ENCODE data around the gene VANGL1.
"Not testable (repeated sequence)": the region's sequence is repeated elsewhere in the genome, so short reads cannot be mapped to it uniquely, and the experiment has no call there.

The VANGL1 gene

DNA sequence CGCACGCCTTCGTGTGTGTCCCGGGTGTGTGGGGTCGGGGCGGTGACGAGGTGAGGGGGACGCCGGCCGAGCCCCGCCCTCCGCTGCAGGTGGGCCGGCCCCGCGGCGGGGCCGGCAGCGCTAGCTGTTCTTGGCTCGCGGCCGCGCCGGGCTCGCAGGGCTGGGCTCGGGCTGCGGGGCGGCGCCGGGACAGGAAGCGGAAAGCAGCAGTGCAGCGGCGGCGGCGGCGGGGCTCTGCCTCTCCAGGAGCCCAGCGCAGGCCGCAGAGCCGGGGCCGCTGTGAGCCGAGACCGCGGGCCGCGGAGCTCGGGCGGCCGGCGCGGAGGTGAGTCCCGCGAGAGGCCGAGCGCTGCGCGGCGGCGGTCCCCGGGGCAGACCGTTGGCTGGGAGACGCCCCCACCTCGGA, at the start of gene VANGL1:
Gene VANGL1, plus strand, starts transcription at position 209 of the 406 bp plus-strand sequence. CDS start 9,444 bp downstream, outside the sequence.
- DNase-seq (ENCODE audit: low read depth): no peak

DNA sequence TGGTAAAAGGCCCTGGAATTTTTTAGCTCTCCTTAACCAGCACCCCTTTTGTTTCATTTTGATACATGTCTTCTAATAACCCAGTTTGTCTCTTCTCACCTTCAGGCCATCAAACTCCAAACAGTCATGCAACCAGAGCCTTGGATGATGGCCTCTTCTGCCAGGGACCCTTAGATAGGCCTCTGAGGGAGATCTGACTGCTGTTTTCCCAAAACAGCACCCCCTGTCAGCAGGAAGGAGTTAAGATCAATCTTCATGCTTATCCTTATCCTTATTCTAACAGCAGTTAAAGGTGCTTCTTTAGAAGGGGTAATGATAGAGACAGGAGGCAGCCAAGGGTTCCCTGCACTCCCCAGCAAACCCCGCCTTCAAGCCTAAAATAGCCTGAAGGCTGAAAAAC, 49.5 kb upstream of the VANGL1 start:
- no peak for DNase-seq (ENCODE audit: low read depth)

DNA sequence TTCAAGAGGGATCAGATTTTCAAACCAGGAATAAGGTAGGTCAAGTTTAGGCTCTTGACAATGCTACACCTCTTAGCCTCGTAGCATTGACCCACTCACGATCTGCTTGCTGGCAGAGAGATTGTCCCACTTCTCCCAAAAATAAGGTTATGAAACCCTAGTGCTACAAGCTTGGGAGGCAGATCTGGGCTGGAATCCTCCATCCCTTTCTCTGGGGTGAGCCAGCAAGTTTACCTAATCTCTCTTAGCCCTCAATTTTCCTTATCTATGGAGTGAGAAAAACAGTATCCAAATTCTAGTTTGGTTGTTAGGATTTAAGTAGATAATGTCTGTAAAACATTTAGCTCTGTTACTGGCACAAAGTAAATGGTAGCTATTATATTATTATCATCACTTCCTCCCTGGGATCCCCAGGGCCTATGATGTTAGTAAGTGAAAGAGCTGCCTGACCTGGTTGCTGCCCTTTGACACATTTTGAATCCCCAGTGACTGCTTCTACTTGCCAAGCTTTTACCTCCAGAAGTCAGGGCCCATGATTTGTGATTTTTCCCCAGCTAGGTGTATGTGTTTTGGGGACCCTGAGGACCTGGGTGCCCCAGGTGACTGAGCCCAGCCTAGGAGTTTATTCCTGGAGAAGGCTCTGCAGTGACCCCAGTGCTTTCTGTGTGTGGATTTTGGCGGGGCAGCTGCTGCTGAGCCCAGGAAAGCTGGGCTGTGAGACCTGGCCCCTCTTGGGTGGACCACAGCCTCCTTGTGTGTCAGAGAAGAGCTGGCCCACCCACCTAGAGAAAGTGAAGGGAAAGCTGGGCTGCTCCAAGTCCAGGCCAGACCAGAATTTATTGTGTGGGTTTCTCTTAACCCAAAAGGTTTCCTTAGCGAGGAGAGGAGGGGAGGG, 48.2 kb upstream of the VANGL1 start:
- DNase-seq (ENCODE audit: low read depth): no peak

DNA sequence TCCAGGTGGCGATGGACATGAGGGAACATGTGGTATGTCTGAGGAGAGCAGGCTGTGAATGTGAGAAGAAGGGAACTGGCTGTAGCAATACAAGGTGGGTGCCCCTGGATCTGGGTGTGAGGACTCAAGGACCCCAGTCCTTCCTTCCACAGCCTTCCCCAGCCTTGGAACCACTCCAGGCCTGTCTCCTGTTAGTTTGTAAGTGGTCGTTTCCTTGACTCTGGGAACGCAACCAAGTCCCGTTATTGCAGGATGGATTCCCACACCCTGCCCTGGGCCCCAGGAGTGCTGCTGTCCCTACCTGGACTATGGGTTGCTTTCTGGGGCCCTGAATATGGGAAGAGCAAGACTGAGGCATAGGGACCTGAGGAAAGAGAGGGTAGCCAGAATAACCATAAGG, 47.2 kb upstream of the VANGL1 start:
- DNase-seq (ENCODE audit: low read depth): no peak

DNA sequence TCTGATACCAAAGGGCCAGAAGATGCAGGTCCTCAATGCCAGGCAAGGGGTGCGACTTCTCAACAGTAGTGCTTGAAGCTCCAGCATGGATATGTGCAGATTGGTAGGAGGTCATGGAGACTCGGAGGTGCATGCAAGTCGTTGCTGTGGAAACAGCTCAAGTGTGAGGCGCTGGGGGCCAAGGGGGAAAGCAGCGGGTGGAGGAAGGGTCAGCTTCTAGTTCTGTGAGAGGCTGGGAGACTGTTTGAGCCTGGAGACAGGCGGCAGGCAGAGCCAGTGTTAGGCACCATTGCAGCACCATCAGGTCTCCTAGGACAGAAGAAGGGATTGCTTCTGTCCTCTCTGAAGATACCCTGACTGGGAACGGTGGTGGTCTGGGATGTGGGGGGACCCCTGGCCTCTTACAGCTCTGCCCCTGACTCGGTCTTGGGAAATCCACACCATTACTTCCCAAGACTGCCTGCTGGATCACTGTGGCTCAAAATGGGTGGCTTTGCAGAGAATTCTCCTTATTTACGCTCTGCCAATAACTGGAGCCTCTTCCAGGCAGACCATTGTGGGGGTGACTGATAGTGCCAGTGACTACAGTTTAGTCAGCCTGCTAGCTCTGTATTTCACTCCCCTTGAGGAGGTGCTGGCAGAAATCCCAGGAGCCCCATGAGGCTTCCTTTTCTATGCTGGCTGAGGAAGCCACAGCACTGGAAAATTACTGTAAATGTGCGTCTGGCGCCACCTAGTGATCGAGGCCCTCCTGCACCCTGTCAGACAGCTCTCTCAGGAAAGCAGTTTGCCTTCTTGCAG, 46.3 kb upstream of the VANGL1 start:
- peak; percentile 87 for DNase-seq (ENCODE audit: low read depth)

DNA sequence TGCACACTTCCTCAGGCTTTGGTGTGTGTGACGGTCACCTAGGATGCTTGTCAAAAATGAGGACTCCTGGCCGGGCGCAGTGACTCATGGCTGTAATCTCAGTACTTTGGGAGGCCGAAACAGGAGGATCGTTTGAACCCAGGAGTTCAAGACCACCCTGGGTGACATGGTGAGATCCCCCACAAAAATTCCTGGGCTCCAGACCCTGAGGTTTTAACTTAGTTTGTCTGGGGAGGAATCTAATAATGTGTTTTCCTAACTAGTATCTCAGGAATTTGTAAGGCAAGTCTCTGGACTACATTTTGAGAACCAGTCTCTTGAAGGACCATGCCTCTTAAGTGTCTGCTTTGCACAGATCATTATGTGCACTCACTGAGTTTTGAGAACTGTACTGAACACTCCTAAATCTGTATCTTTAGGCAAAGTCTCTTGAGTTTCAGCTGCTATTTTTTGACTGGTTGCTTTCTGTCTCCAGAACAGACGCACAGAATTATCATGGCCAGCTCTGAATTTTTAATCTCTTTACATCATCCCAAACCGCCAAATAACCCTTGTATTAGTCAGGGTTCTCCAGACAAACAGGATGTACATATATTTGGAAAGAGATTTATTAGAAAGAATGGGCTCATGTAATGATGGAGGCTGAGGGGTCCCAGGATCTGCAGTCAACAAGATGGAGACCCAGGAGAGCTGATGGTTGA, 45.5 kb upstream of the VANGL1 start:
- no peak for DNase-seq (ENCODE audit: low read depth)

DNA sequence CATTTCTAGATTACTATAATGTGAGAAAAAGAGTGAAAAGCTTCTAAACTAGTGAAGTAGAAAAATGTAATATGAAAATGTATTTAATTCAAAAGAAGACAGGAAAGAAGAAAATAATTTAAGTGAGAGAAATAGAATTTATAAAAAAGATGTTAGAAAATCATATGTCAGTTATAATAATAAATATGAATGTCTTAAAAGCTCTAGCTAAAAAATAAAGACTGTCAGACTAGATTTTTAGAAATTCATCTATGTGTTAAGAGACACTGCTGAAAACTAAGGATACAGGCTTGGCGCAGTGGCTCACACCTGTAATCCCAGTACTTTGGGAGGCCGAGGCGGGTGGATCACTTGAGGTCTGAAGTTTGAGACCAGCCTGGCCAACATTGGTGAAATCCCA, 37.3 kb upstream of the VANGL1 start:
- DNase-seq (ENCODE audit: low read depth): no peak

DNA sequence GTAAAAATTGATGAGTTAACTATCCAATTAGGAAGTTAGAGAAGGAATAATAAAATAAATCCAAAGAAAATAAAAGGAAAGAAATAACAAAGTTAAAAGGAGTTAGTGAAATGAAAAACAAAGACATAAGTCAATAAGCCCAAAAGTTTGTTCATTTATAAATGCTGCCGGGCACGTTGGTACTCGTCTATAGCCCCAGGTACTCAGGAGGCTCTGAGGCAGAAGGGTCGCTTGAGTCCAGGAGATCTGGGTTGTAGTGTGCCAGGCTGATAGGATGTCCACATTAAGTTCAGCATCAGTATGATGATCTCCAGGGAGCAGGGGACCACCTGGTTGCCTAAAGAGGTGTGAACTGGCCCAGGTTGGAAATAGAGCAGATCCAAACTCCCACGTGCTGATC, 35.5 kb upstream of the VANGL1 start:
- DNase-seq (ENCODE audit: low read depth): no peak

DNA sequence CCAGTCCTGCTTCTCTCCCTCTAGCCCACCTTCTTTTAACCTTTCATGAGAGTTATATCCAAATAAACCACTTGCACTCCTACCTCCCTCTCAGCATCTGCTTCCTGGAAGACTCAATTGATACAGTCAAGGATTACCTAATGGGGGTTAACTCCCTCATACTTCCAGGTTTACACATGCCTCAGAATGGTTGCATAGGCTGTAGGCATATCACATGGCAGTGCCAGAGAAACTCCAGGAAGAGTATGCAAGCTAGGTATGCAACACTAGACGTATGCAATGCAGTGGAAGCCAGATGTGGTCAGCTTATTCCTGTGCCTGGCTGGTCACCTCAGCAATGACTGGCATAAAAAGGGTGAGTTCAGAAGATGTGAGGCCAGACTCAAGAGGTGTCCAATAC, 32.7 kb upstream of the VANGL1 start:
- no peak for DNase-seq (ENCODE audit: low read depth)

DNA sequence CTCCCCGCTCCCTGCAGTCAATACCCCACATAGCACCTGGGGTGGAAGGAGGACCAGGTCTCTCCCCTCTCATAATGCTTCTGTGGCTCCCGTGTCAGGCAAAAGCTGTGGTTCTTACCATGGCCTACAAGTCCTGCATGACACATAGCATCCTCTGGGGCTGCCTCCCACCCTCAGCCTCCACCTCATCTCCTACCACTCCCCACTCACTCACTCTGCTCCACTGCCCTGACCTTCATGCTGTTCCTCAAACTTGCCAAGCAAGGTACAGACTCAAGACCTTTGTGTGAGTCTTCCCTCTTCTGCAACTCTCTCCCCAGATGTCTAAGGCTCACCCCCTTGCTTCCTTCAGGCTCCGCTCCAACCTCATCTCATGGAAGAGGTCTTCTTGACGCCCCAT, 28.0 kb upstream of the VANGL1 start:
- DNase-seq (ENCODE audit: low read depth): no peak

DNA sequence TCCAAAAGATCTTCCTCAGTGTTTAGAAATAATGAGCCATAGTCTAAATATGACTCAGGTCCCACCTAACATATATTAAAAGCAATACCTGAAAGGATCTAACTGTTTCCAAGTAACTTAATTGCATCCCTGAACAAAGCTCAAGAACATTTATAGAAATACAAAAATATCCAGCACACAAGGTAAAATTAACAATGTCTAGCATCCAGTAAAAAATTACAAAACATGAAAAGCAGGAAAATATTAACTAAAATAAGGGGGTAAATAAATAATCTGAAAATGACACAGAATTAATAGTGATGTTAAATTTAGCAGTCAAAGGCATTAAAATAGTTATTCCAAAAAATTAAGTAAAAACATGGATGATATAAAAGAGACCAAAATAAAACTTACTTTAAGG, 21.3 kb upstream of the VANGL1 start:
- DNase-seq (ENCODE audit: low read depth): no peak

DNA sequence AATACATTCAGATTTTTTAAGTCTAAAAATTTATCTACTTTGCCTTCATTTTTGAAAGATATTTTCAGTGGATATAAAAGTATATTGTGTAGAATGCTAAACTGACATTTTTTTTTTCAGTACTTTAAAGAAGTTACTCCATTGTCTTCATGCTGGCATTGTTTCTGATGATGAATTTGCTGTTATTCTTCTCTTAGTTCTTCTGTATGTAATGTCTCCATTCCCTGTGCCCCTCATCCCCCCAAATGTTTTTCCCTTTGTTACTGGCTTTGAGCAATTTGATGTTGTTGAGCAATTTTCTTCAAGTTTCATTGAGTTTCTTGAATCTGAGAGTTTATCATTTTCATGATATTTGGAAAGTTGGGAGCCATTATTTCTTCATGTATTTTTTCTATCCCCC, 20.8 kb upstream of the VANGL1 start:
- DNase-seq (ENCODE audit: low read depth): no peak

DNA sequence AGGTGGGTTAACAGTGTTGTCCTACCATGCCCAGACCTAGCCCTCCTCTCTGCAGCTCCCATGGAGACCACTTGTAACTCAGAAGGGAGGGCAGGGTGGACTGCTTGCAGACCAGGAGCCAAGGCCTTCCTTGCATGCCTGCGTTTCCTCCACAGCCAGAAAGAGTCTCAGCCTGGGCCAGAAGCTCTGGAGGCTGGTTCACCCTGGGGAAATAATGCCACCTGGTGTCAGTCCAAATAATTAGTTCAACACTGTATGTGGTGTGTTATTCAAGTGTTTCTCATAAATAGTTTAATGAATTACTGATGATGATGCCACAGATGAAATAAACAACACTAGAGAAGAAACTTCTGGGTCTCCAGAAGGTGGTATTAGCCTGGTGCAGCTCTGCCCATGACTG, 16.9 kb upstream of the VANGL1 start:
- DNase-seq (ENCODE audit: low read depth): no peak

DNA sequence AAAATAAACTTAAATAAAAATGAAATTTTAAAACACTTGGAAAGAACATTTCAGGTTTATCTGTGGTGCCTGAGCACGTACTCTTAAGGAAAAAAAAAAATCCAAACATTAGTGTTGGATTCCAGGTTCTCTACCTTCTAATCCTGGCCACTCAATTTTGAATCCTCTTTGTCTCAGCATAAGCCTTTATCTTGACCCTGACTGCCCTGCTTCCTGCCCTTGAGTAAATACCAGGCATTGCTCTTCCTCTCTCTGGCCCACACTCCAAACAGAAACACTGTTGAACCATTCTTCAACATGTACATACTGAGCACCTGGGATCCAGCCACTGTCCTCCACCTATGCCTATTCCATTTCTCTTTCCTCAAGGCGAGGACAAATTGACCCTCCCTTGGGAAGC, 11.4 kb upstream of the VANGL1 start:
- DNase-seq (ENCODE audit: low read depth): no peak

DNA sequence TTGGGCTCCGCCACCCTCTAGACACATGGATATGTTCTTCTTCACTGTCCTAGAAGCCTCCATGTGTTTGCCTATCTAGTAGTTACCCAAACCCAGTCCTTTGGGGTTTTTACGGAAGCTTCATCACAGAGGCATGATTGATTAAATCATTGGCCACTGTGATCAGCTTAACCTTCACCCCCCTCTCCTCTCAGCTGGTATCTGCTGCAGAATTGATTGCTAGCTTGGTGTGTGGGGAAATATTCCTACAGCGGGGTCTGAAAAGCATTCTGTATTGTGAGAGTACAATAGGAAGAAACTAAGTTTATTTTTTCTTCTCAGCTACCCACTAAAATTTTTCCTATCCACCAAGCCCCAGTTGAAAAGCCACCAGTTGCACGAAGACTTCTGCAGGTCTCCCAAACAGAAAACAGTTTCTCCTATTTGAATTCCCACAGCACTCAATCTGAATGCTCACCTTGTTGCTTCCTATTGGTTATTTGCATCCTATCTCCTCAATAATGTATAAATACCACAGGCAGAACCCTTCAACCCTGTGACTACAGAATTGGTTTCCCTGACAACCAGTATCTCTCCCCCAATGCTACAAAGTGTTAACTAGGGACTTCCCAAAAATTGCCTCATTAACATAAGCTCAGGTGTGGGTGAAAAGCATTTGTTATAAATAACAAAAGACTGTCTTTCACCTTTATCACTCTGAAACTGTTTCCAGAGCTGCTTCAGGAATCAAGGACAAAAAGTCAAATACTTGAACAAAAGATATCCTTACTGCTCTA, 9.3 kb upstream of the VANGL1 start:
- DNase-seq (ENCODE audit: low read depth): no peak

DNA sequence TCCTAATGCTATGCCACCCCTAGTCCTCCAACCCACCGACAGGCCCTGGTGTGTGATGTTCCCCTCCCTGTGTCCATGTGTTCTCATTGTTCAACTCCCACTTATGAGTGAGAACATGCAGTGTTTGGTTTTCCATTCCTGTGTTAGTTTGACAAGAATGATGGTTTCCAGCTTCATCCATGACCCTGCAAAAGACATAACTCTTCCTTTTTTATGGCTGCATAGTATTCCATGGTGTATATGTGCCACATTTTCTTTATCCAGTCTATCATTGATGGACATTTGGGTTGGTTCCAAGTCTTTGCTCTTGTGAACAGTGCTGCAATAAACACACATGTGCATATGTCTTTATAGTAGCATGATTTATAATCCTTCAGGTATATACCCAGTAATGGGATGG, 8.2 kb upstream of the VANGL1 start:
- not testable (repeated sequence) for DNase-seq (ENCODE audit: low read depth)

DNA sequence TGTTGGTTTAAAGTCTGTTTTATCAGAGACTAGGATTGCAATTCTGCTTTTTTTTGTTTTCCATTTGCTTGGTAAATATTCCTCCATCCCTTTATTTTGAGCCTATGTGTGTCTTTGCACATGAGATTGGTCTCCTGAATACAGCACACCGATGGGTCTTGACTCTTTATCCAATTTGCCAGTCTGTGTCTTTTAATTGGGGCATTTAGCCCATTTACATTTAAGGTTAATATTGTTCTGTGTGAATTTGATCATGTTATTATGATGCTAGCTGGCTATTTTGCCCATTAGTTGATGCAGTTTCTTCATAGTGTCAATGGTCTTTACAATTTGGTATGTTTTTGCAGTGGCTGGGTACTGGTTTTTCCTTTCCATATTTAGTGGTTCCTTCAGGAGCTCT, 4.5 kb upstream of the VANGL1 start:
- not testable (repeated sequence) for DNase-seq (ENCODE audit: low read depth)

DNA sequence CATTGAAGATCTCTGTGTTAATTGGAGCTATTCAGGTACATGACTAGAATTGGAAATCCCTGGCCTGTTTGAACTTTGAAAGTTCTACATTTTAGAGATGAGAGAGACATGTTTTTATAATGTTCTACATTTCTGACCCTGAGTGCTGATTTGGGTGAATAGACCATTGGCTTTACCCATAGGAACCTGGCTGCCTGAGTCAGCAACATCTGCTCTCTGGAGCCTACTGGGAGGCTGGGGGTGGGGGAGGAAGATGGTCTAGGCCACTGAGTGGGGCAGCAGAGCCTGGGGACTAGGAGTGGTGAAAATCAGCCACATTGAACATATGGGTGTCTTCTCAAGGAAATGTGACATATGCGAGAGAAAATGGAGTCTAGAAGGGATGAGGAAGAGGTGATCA, 1.4 kb upstream of the VANGL1 start:
- DNase-seq (ENCODE audit: low read depth): no peak

DNA sequence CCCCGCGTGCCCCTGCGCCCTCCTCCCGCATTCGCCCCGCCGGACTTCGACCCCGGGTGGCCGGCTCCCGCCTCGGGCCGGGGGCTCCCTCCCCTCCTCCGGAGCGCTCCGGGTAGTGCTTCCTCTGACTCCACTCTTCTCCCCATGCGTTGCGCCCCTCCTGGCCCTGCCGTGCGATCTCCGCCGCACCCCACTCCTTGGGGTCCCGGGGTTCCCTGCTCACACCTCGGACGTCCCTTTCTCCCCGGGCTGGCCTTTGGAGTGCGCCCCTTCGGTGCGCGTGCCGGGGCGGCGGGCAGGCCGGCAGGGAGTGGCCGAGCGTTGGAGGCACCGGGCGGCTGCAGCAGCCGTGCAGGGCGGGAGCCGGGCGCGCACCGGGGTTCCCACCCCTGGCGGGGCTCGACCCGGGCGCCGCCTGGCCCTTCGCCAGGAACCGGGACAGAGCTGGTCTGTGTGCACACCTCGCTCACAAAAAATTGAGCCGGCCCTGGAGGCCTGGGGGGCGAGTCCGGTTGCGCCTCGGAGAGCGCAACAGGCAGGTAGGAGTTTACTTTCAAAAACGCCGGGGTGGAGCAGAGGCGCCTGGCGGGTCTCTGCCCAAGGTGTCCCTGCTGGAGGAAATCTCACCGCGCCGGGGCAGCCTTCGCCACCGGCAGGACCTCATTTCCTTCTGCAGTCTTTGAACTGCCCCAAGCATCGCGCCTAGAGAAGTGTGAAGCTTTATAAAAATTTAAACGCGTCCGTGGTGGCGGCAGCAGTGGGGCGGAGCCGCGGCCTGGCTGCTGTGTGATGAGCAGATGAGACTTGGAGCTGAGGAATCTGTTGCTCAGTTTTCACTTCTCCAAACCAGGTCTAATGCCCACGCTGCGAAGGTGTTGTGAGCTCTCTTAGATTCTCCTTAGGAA, 650 bp downstream of the VANGL1 start:
- DNase-seq (ENCODE audit: low read depth): no peak

DNA sequence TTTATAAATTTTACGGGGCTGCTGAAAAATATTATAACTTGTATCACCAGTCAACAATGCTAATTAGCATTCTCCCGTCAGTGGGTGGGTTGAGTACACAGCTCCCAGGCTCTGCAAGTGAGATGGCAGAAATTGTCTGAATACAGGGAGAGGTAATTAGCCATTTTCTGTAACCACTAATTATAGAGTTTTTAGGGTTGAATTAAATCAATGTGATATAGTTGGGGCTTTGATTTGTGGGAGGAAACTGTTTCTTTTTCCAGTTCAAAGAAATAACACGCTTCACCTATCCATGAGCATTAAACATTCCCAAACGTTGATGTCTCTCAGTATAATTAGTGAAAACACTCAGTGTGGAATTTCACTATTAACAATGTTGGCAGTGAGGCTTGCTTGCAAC, 1.5 kb downstream of the VANGL1 start:
- no peak for DNase-seq (ENCODE audit: low read depth)

DNA sequence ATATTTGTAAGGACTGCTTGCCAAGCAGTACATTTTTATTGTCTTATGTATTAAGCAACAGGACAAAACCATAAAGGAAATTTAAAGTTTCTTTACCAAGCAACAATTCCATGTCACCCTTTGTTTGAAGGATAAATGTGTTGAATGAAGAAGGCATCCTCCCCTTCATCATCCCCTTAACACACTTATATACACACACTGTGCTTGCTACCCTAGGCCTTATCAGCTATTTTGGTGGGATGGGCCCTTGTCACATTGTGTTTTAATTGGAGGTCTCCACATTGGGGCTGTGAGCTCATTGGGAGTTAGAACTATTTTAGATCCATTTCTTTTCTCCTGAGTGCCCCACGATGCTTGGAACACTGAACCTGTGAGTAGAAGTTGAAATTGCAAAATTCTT, 1.9 kb downstream of the VANGL1 start:
- no peak for DNase-seq (ENCODE audit: low read depth)

Measured in GM04503 (cell line).